HG02981 (cell line): ENCODE results near the gene METTL8.

Source experiments
- ATAC-seq: cut with Tn5 transposase; IDR thresholded peaks from one replicate; pipeline ENCODE4 v1.9.1; 2021; ENCODE audit warnings: mild to moderate bottlenecking, moderate library complexity; ENCODE audit not compliant: unreplicated experiment

METTL8 gene

DNA sequence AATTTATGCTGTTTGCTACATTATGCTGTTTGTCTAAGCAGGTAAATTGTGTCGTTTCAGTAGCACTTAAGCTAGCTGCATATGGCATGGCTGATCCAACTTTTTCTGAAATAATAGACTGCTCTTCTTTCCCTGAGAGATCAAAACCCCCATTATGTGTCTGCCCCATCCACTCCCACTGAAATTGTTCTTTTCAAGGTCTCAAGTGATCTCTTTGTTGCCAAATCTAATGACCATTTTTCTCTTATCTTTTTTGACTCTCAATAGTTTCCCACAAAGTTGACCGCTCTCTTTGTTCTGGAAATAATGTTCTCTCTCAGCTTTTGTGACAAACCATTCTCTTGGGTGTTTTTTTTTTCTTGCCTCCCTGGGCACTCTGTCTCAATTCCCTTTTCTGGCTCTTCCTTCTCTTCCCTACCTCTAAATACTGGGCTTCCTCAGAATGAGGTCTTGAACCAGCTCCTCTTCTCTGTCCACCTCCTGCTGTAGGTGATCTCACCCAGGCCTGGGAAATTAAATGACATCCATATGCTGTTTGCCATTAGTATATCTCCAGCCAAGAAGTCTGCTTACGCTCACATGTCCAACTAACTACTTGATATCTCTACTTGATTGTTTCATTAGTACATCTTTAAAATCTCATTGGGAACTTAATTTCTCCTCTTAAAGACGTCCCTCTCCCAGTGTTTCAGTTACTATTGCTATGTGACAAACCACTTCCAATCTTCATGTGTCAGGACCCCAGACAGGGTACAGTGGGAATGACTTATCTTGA lies 165.7 kb downstream of the METTL8 start:
- no peak for ATAC-seq
